Activated CD8-positive, alpha-beta memory T cell treated with anti-CD3 and anti-CD28 coated beads for 1 hour (primary cell): ENCODE measurements around the gene TRAF1.

Experiments used
- DNase-seq, 2 donors: peaks; one replicate each; pipeline ENCODE4 v3.0.0-alpha.2; 2020; ENCODE audit warnings: low read depth in 1 of 2; ENCODE audit errors: extremely low read depth in 1 of 2

Gene TRAF1

DNA sequence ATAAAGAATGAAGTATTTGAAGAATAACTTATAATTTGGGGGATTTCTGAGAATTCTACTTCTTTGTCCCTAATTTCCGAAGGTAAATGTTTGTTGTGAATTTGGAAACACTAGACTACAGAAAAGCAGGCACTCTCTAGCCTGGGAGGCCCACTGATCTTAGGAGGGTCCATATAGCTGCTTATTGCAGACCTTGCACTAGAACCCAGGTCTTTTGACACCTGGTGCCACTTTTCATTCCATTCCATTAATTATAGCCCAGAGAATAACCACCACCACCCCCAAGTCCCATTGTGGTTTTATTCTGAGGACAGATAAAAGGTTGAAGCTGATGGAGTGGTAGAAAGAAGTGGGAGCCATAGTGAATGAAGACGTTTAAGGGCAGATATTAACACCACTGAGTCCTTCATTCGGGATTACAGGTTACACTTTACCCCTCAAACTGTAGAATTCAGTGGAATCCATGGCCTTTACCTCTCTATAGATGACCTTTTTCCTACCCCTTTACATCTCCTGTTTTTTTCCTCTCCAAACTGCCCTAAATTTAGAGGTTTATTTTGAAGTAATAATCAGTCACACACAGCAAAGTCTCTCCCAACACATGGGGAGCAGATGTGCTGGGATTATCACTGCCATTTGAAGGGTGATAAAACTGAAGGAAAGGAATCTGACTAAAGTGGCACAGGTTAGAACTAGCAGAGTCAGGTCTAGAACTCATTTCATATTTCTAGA is 71.8 kb downstream of the TRAF1 start:
- no peak for DNase-seq

DNA sequence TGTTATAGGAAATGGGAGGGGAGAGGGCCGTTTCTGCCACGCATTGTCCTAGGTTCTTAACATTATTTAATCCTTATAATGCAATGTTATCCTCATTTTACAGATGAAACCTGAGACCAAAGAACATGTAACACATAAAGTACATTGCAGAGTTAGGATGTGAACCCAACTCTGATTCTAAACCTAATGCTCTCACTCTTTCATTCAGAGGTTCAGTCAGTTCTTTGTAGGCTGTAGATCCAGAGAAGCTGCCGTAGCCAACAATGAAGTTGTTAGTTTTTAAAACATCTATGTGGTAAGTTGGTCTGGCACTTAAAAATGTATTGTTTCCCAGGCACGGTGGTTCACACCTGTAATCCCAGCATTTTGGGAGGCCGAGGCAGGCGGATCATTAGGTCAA is 73.4 kb downstream of the TRAF1 start:
- no peak for DNase-seq
